HG03520 (cell line): ENCODE data around the gene SEC14L2.

Experiments
- ATAC-seq: cut with Tn5 transposase; IDR thresholded peaks from one replicate; pipeline ENCODE4 v1.9.1; 2021; ENCODE audit warnings: mild to moderate bottlenecking, moderate library complexity; ENCODE audit not compliant: unreplicated experiment

The SEC14L2 gene

DNA sequence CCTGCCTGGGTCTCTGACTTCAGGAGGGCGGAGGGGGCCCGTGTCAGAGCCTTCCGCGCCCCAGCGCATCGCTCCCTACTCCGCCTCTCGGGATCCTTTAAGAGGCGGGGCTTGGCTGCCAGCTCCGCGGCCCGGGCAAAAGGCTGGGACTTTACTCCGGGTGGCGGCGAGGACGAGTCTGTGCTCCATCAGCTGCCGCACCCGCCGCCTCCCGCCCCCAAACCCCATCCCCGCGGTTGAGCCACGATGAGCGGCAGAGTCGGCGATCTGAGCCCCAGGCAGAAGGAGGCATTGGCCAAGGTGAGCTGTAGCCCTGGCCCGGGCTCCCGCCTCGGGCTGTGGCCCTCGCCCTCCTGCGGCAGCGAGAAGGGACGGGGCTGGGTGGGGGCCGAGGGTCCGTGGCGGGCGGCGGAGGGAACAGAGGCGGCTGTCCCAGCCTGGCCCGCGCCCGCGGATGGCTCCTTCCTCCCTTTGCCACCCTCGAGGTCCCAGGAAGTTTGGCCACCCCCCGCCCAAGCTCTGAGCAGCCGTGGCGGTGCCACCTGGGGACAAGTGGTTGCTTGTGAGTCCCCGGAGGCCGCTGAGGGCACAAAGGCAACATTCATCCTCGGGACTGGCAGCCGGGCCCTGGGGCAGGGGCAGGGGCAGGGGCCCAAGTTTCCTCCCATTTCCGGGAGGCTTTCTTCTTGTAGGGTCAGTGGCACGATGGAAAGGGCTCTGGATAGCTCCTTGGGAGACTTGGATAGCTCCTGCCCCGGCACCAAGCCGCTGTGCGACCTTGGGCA is at the start of gene SEC14L2:
SEC14L2 (plus strand) TSS at position 148 of the 785 bp plus-strand sequence; CDS start at position 247, 99 bp downstream.
- no peak for ATAC-seq

DNA sequence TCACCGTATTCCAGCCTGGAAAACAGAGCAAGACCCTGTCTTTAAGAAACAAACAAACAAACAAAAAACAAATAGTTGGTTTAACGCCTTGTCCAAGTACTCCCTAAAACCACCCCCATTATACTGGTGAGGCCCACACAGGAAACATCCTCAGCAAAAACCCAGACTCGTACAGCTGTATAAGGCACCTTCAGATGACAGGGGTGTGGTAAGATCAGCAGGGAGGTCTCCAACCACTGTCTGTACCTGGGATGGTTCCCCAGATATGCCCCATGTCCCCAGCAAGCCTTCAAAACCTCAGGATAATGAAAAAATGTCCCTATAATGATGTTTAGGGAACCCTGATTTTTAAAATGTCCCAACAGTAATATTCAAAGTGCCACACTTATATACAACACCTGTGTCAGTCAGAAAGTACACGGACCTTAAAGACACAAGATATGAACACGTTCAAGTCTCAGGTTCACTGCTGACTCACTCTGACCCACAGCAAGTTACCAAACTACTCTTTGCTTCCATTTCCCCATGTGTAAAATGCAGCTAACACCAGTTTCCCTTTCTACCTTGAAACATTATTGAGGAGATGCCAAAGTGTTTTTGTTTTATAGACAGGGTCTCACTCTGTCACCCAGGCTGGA is 49.4 kb upstream of the SEC14L2 start:
- no peak for ATAC-seq

DNA sequence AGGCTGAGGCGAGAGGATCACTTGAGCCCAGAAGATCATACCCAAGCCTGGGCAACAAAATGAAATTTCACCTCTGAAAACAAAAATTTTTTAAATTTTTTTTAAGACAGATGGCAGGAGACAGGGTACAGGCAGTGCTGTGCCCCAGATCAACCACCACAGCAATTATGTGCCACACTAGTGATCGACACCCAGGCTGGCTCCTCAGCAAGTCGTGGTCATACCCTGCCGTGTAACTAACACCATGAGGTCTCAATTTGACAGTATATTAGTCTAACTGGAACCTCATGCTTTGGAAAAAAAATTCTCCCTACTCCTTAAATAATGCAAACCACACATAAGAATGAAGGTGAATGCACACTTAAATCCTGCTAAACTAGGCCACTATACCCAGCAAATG is 48.4 kb upstream of the SEC14L2 start:
- no peak for ATAC-seq

DNA sequence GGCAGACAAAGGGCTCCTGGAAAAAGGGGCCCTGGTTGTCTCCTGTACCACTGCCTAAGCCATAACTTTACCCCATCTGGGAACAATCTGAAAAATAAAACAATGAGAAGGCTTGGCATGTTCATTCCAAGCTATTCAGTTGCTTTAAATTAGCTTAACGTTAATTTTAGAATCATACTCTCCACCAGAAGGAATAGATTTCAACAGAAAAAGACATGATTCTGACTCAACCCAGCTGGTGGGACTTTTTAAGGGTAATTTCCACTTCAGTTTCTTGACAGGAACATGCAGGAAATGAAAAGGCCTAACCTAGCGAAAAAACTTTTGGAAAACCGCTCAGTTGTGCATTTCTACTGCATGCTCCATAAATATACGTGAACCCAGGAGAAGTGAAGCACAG is 48.0 kb upstream of the SEC14L2 start:
- no peak for ATAC-seq

DNA sequence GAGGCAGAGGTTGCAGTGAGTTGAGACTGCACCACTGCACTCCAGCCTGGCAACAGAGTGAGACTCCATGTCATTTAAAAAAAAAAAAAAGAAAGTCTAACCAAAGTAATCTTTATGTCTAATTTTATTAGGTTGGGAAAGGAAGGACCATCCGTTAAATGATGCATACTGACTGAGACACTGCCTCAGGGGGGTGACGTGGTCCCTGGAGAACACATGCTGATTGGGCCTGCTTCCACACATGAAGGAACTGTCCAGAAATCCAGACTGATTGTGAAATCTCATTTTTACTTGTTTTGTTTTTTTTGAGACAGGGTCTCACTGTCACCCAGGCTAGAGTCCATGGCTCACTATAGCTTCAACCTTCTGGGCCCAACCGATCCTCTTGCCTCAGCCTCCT is 45.6 kb upstream of the SEC14L2 start:
- no peak for ATAC-seq

DNA sequence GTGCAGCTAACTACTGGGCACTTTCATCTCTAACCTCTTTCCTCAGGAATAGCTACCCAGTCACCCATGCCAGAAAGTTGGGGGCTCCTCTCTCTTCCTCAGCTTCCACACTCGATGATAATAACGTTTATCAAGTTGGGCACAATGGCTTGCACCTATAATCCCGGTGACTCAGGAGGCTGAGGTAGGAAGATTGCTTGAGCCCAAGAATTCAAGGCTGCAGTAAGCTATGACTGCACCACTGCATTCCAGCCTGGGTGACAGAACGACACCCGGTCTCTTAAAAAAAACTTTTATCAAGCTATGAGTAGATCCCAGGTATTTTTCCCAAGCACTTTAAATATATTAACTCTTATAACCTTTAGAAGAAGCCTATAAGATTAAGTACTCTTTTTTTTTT is 42.2 kb upstream of the SEC14L2 start:
- ATAC-seq: no peak

DNA sequence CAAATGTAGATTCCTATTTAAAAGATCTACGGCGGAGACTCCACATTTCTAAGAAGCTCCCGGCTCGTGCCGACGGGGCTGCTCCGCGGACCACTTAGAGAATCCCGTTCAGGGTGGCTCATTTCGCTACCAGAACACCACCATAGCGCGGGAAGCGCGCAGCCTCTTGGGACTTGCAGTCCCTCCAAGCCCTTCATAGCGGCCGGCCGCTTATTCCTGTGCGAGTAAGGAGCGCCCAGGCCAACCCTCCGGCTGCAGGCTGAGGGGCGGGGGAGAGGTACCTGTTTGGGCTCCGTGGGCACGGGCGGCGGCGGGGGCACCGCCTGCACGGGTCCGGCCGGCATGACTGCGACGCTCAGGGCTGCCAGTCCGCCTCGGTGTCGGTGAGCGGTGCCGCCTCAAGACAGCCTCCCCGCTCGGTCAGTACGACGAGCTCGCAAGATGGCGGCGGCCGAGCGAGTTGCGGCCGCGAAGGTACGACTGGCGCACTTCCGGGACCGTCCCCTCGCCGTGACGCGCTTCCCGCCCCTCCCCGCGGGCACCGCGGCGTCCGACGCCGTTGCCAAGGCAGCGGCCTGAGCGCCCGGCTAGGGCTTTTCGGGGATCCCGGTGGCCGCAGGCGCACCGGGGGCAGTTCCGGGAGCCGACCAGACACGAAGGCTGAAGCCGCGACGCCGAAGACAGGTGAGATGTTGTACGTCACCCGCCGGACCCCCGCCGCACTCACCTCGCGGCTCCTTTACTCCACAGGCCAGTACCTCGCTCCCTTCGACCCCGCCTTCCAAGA is 40.2 kb upstream of the SEC14L2 start, which contains the start of the genes CCDC157 and SF3A1:
CCDC157 (plus strand) TSS at position 559 of the 787 bp plus-strand sequence. CDS start 8,994 bp downstream, outside the sequence.
SF3A1 (minus strand) TSS at position 446 of the 787 bp plus-strand sequence; CDS start at position 344, 102 bp downstream.
- ATAC-seq: peak; percentile 82

DNA sequence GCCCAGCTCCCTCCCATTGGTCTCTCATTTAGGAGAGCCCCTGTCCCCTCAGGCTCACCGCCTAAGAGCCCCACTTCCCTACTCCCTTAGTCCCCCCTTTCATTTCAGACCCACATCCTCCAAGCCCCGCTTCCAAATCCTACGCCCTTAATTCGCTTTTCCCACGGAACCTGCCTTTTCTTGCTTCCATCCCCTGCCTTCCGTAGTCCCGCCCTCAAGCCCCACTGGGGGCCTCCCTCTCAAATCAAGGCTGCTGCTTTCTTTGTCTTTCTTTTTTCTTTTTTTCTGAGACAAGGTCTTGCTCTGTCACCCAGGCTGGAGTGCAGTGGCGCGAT is 39.6 kb upstream of the SEC14L2 start:
- no peak for ATAC-seq

DNA sequence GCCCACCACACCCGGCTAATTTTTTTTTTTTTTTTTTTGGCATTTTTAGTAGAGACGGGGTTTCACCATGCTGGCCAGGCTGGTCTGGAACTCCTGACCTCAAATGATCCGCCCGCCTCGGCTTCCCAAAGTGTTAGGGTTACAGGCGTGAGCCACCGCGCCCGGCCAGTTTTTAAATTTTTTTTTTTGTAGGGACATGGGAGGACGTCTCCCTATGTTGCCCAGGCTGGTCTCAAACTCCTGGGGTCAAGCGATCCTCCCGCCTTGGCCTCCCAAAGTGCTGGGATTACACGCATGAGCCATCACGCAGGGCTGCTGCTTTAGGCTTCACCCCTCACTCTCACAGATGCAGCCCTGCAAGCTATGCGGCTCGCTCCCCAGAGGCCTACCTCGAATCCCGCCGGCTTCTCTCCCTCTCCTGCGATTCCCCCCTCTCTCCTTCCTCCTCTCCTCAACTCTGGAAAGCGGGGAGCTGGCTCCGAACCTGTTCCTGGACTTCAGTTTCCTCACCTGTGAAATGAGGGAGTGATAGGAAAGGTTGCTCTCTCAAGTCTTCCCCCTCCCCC is 39.1 kb upstream of the SEC14L2 start:
- ATAC-seq: no peak

DNA sequence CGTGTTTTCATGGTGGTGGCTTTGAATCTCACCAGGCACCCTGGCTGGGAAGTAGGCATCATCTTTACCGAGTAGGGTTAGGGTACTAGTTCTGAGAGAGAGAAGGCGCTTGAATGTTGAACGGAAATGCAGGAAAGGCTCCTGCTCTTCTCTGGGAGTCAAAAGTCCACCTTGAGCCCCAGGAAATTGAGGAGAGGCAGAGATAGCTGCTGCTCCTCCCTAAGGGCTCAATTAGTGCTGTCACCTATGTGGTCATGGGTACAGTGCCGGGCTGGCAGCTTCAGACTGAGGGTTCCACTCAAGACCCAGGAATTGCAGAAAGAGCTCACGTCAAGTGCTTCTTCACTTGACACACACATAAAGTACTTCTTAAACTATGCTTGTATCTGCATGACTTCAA is 38.3 kb upstream of the SEC14L2 start:
- ATAC-seq: no peak

DNA sequence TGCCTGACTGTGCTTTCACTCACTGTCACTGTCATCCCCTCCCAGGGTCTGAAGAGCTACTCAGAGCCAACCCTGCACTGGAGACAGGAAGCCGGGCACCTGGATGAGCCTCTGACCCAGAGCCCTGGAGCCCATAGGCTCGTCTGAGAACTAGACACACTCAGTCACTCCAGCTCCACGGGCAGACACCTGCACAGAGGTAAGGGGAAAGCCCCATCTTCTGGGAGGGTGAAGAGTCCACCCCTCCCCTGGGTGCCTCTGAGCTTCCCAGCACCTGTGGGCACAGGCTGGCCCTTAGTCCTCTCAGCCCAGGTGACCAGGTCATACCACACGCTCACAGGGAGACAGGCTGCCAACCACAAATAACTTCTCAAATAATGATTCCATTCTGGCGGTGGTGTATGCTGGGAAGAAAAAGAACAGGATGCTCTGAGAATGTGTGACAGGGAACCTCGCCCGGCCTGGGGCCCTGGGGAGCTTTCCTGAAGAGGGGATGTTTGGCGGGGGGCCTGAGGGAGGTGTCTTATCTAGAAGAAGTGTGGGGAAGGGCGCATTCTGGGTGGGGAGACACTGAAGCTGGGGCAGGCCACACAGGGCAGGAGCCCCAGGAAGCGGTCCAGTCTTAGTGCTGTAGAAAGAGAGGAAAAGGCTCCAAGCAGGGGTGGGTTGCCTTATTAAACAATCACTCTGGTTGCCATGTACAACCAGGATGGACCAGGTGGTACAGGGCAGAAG is 34.7 kb upstream of the SEC14L2 start:
- ATAC-seq: no peak

DNA sequence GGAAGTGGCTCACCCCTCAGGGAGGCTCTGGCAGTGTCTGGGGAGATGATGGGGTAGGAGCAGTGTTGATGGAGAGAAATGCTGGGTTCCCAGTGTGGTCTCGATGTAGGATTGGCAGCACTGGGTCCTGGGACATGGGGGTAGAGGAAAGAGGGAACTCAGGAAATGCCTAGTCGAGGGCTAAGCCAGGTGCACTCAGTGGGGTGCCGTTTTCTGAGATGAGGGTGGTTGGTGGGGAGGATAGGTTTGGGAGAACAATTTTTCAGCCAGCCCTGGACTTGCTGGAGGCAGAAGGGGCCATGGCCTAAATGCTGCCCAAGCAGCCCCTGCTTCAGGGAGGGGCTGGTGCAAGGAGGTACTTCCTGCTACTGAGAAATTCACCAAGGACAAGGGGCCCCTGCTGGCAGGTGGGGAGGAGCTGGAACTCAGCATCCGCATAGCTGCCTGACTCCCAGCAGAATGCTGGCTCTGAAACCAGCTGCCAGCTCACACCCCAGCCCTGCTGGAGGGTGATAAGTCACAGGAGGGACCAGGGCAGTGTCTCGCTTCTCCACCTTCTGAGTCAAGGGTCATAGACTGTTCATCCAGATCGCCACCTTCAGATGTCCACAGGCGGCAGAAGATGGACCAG is 34.1 kb upstream of the SEC14L2 start:
- ATAC-seq: no peak

DNA sequence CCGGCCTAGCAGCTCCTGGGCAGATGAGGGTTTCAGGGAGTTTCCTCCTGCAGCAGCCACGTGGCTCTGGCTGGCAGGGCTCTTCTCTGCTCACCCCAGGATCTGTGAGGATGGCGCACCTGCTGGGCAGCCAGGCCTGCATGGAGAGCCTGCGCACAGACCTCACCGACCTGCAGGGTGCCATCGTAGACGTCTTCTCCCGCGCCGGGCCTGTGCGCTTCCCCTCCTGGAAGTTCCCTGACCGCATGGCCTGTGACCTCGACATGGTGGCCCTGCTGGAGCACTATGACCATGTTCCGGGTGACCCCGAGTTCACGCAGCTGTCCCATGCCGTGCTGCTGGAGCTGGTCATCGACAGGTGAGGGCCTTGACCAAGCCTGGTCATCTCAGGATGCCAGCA is 30.9 kb upstream of the SEC14L2 start:
- no peak for ATAC-seq

DNA sequence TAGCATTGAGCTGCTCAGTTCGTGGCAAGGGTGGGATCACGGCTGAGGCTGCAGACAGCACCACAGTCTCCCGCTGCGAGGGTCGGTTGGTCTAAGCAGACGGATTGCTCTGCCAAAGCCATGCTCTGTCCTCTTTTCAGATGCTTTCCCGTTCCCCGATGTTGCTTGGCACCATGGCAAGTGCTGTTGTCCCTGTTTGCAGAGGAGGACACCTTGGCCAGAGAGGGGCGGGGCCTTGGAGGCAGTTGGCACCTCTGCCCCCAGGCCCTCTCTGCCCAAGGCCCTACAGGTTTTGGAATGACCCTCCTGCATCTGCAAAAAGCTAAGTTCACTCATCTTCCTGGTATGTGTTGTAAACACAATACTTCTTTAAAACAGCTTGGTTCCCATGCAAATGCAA is 28.4 kb upstream of the SEC14L2 start:
- no peak for ATAC-seq

DNA sequence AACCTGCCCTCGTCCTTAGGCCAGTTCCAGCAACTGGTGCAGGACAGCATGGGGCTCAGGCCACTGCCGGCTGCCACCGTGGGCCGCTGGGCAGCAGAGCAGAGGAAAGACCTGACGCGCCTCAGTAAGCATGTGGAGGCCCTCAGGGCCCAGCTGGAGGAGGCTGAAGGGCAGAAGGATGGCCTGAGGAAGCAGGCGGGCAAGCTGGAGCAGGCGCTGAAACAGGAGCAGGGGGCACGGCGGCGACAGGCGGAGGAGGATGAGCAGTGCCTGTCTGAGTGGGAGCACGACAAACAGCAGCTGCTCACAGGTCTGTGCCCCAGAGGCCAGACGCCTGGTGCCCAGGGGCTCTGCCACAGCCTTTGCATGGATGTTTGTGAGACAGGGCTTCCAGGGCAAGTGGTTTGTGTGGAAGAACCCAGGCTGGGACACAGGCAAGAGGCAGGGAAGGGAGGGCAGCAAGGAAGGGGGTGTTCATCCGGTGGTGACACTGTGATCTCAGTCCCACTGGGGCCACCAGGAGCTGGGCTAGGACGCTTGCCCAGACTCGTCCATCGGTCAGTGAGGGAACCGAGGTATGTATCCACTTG is 26.1 kb upstream of the SEC14L2 start:
- ATAC-seq: no peak

DNA sequence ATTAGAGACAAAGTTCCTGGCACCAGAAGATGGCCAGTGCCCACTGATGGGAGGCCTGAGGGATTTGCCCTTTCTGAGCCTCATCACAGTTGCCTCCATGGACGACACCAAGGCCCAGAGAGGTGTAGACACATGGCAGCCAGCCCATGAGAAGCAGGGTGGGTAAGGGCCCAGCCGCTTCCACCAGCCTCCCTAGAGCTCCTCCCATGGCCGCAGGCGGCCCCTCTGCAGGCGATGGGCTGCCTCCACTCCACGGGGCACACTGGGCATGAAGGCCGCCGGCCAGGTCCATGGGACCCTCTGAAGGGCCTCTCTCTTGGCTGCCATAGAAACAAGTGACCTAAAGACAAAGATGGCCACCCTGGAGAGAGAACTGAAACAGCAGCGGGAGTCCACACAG is 25.5 kb upstream of the SEC14L2 start:
- ATAC-seq: no peak

DNA sequence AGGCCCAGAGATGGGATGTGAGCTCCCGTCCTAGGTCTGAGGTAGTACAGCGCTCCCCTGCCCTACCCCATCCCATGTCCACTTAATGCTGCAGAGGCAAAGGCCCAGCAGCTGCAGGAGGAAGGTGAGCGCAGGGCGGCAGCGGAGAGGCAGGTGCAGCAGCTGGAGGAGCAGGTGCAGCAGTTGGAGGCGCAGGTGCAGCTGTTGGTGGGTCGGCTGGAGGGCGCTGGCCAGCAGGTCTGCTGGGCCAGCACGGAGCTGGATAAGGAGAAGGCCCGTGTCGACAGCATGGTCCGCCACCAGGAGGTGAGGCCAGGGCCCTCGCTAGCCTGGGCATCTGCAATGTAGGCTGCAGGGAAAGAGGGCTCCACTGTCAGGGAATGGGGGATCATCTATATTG is 24.8 kb upstream of the SEC14L2 start:
- no peak for ATAC-seq

DNA sequence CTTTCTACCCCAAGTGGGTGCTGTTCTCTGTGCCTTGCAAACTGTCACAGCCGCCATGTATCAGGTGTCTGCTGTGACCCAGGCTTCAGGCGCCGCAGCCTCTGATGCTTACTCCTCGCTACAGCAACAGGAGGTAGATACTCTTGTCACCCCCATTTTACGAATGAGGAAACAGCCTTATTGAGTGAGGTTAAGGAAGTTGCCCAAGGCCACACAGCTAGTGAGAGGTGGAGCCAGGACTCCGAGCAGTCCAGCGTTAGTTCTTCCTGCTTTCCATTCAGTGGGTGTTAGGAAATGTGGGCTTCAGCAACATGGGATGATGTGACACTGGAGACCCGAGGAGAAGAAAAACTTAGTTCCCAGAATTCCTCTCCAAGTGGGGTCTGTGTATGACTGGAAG is 23.9 kb upstream of the SEC14L2 start:
- no peak for ATAC-seq

DNA sequence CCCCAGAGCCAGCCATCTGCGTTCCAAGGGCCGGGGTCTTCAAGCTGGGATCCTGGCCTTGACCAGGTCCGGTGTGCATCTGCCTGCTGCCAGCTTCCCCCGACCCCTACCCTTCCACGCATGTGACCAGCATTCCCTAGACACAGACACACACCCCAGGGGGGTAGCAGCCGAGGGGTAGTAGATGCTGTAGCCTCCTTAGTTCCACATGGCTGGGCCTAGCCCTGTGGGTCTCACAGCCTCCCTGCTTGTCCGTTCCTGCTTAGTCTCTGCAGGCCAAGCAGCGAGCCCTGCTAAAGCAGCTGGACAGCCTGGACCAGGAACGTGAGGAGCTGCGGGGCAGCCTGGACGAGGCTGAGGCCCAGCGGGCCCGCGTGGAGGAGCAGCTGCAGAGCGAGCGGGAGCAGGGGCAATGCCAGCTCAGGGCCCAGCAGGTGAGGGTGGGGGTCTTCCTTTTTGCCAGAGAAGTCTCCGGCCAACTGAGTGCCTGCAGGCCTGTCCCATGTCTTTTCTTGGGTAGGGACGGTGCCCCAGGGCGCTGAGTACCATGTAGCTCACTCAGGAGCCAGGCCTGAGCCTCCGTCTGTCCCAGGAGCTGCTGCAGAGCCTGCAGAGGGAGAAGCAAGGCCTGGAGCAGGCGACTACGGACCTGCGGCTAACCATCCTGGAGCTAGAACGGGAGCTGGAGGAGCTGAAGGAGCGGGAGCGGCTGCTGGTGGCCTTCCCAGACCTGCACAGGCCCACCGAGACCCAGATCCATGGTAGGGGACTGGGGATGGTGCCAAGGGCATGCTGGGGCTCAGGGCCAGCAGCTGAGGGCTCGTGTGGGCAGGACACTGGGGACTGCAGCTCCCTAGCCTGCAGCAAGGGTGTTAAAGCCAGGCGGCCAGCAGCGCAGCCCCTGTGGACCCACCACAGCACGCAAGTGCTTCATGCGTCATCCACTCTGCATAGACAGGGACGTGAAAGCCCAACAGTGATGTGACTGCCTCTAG is 23.2 kb upstream of the SEC14L2 start:
- no peak for ATAC-seq
